GM23248 (cell line): Measurements from ENCODE around the gene TNIP1. TPM values are rescaled to one million over a fixed set of nuclear protein-coding genes. Genes with fewer than 3 reads are reported as not detected.

Experiments used
- DNase-seq: peaks from one replicate; pipeline ENCODE4 v3.0.0-alpha.2; 2015
- H2AFZ ChIP-seq: fragments of 200-600 bp; sonication (generic); 2 replicates; pipeline ENCODE4 v1.6.1; 2016; ENCODE audit warnings: antibody characterized with exemption
- H3F3A ChIP-seq: fragments of 200-600 bp; sonication (generic); 2 replicates; pipeline ENCODE4 v1.6.1; 2016; ENCODE audit warnings: mild to moderate bottlenecking, antibody characterized with exemption, mixed run types; ENCODE audit not compliant: insufficient read depth
- H3K27ac ChIP-seq: fragments of 200-600 bp; sonication (generic); 2 replicates; pipeline ENCODE4 v1.5.1; 2016; ENCODE audit warnings: mild to moderate bottlenecking
- H3K27me3 ChIP-seq: fragments of 200-600 bp; sonication (generic); replicated peaks from 2 replicates; pipeline ENCODE4 v1.6.1; 2016; ENCODE audit warnings: mild to moderate bottlenecking; ENCODE audit not compliant: insufficient read depth
- H3K36me3 ChIP-seq: fragments of 200-600 bp; sonication (generic); 2 replicates; pipeline ENCODE4 v1.6.1; 2016; ENCODE audit warnings: low read depth, mild to moderate bottlenecking
- H3K4me1 ChIP-seq: fragments of 200-600 bp; sonication (generic); 2 replicates; pipeline ENCODE4 v1.6.1; 2016; ENCODE audit warnings: mild to moderate bottlenecking; ENCODE audit not compliant: insufficient read depth
- H3K4me2 ChIP-seq: fragments of 200-600 bp; sonication (generic); one replicate; pipeline ENCODE4 v1.6.1; 2016; ENCODE audit warnings: mild to moderate bottlenecking; ENCODE audit not compliant: unreplicated experiment
- H3K4me3 ChIP-seq: fragments of 200-600 bp; sonication (generic); 2 replicates; pipeline ENCODE4 v1.5.1; 2016; ENCODE audit warnings: mild to moderate bottlenecking
- H3K79me2 ChIP-seq: fragments of 200-600 bp; sonication (generic); 2 replicates; pipeline ENCODE4 v1.6.1; 2016; ENCODE audit warnings: mild to moderate bottlenecking; ENCODE audit not compliant: insufficient read depth
- H3K9ac ChIP-seq: fragments of 200-600 bp; sonication (generic); 2 replicates; pipeline ENCODE4 v1.6.1; 2016; ENCODE audit warnings: mild to moderate bottlenecking
- H3K9me2 ChIP-seq: fragments of 200-600 bp; sonication (generic); 2 replicates; pipeline ENCODE4 v1.6.1; 2016; ENCODE audit warnings: mixed run types, mild to moderate bottlenecking, moderate library complexity; ENCODE audit not compliant: insufficient read depth
- H3K9me3 ChIP-seq: fragments of 200-600 bp; sonication (generic); one replicate; pipeline ENCODE4 v1.6.1; 2017; ENCODE audit warnings: low read depth
- H4K20me1 ChIP-seq: fragments of 200-600 bp; sonication (generic); 2 replicates; pipeline ENCODE4 v1.6.0; 2016; ENCODE audit not compliant: insufficient read depth
- EZH2 ChIP-seq: fragments of 200-600 bp; sonication (generic); IDR thresholded peaks from 2 replicates; pipeline ENCODE4 v1.6.1; 2018; ENCODE audit warnings: antibody characterized with exemption, mild to moderate bottlenecking; ENCODE audit not compliant: insufficient read depth, poor library complexity, severe bottlenecking
- EZH2phosphoT487 ChIP-seq: fragments of 200-600 bp; sonication (generic); IDR thresholded peaks from 2 replicates; pipeline ENCODE4 v1.6.1; 2018; ENCODE audit warnings: antibody characterized with exemption, moderate library complexity, mild to moderate bottlenecking, low read depth; ENCODE audit not compliant: insufficient read depth
- WGBS, 2 experiments: methylation state at CpG; one replicate each; pipeline ENCODE4 v1.1.6; 2015 to 2017; ENCODE audit warnings: low lambda C conversion rate in 2 of 2, low coverage in 1 of 2; ENCODE audit errors: missing lambda C conversion rate in 2 of 2; 5-methylcytosine and 5-hydroxymethylcytosine counted together
- in situ Hi-C: fragments of 300-500 bp; cut with MboI; formaldehyde crosslinking; loops from 2 replicates; pipeline ENCODE4 v1.15.0; 2020
- polyA plus RNA-seq: library from polyadenylated mRNA; unstranded; fragments of >200 nt; fragmentation: Nextera tagmentation; extraction: Ambion mirVana; gene quantifications from 2 replicates; pipeline ENCODE4 v1.2.1, GENCODE V29; 2016
- total RNA-seq: library from RNA; depleted of rRNA; stranded (reverse); fragments of >200 nt; shearing (Covaris generic); gene quantifications from 2 replicates; pipeline ENCODE4 v1.2.3, GENCODE V29; 2014

TNIP1 gene
- total and polyA plus RNA-seq, 2 experiments from 2014 or later, result 43.2 to 88.8 TPM

DNA sequence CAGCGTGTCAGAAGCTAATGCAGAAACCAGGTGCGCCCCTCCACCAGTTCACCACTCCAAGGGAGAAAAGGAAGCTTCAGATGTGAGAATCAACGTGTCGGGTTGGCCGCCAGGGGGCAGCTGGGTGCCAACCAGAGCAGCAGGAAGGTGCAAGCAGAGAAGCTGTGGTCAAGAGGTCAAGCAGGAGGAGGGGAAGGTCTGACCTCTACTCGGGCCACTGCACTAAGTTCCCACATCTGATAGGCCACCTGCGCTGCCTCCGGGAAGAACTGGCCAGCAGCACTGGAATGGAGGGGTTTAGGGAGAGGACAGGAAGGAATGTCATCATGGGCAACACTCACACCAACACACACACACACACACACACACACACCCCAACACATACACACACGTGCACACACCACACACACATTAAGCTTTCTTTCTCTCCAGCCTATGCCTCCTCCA, 45.4 kb upstream of the TNIP1 start:
- H3K4me2 ChIP-seq, result no peak overlapping the region
- H2AFZ ChIP-seq, result no peak overlapping the region
- in situ Hi-C loops, result no loop called here
- peak; percentile 72 for DNase-seq
- peaks cover 52% of the 10 kb centered on the region; the same call in 1 of the 2 replicates for H3K36me3 ChIP-seq
- no peak for TF ChIP-seq EZH2
- WGBS, 2 experiments, result 38 to 44% methylated on average over 9 of the region's 9 CpGs
- peaks cover 12% of the 10 kb centered on the region; the same call in 1 of the 2 replicates for H3K79me2 ChIP-seq
- peaks cover 15% of the 10 kb centered on the region; the same call in 1 of the 2 replicates for H3F3A ChIP-seq
- H3K27ac ChIP-seq, result no peak overlapping the region
- H3K4me1 ChIP-seq, result no peaks in the 10 kb centered on the region
- no peaks in the 10 kb centered on the region for H3K9me2 ChIP-seq
- no peaks in the 10 kb centered on the region for H3K9me3 ChIP-seq
- no peak overlapping the region for H3K4me3 ChIP-seq
- no peaks in the 10 kb centered on the region for H3K27me3 ChIP-seq
- no peaks in the 10 kb centered on the region for H4K20me1 ChIP-seq
- H3K9ac ChIP-seq, result no peak overlapping the region

DNA sequence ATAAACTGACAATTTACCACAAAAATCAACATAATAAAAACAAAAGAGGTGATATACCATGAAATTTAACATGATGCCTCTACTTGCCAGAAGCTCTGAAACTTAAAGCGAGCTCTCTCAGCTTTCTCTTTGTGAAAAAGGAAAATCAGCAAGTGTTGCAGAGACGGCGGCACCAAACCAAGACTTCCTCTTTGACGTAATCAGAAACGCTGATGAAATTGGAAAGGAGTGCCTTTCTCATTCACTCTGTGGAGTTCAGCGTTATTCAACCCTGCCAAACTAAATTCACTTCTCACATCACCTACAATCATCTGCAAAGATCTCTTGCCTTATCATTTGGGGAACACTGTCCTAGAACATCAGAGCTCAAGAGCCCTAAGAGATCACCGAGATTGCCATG, 44.6 kb upstream of the TNIP1 start:
- TF ChIP-seq EZH2phosphoT487 (no peak), EZH2 (no peak)
- WGBS, 2 experiments, result 73 to 76% methylated on average over 7 of the region's 7 CpGs
- no peaks in the 10 kb centered on the region for H4K20me1 ChIP-seq
- DNase-seq, result no peak
- no peaks in the 10 kb centered on the region for H3K27me3 ChIP-seq
- H3K4me1 ChIP-seq, result no peaks in the 10 kb centered on the region
- no peak overlapping the region for H3K4me2 ChIP-seq
- no peak overlapping the region for H3K27ac ChIP-seq
- H3K36me3 ChIP-seq, result peaks cover 54% of the 10 kb centered on the region; the same call in 1 of the 2 replicates
- no peak overlapping the region for H3K9ac ChIP-seq
- H3K4me3 ChIP-seq, result no peak overlapping the region
- H3F3A ChIP-seq, result peaks cover 21% of the 10 kb centered on the region; the same call in 1 of the 2 replicates
- H2AFZ ChIP-seq, result no peak overlapping the region
- in situ Hi-C loops, result no loop called here
- H3K79me2 ChIP-seq, result peaks cover 12% of the 10 kb centered on the region; the same call in 1 of the 2 replicates
- no peaks in the 10 kb centered on the region for H3K9me2 ChIP-seq
- no peaks in the 10 kb centered on the region for H3K9me3 ChIP-seq

DNA sequence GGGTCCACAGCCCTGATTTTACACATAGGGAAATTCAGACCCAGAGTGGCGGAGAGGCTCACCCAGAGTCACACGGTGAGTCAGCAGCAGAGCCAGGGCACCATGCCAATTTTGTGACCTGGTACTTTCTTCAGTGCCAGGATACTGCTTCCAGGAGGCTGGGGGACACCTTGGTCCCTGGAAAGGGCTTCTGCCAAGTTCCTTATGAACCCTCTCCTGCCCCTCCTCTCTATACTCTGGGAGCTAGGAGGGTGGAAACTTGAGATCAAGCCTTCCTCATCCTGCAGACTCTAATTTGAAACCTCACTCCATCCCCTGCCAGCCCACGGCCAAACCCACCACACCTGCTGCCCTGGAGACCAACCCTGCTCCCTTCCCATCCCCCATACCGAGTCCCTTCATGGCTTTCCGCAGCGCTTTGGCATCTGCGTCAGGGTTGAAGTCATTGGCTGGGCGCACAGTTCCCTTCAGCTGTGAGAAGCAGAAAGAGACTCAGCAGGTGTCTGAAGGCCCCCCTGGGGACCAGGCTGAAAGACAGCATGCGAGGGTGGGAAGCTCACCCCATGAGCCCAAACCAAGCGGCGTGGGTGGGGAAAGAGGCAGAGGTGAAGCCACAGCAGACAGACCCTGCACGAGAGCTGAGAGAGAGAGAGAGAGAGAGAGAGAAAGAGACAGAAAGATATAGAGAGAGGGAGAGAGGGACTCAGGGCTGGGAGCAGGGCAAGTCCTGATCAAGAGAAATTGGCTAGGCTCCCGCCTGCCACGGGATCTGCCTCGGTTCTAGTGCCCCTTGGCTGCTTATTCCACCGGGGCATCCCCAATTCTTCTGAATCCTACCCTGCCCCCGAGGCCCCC, 43.3 kb upstream of the TNIP1 start:
- Histone ChIP-seq H3K9me3 (no peaks in the 10 kb centered on the region), H3K9ac (no peak overlapping the region), H3K27ac (no peak overlapping the region), H3K9me2 (no peaks in the 10 kb centered on the region), H3F3A (peaks cover 29% of the 10 kb centered on the region; the same call in 1 of the 2 replicates), H3K4me2 (no peak overlapping the region), H3K27me3 (no peaks in the 10 kb centered on the region), H3K79me2 (peaks cover 12% of the 10 kb centered on the region; the same call in 1 of the 2 replicates), H3K4me1 (no peaks in the 10 kb centered on the region), H2AFZ (no peak overlapping the region), H3K36me3 (peaks cover 52% of the 10 kb centered on the region), H4K20me1 (no peaks in the 10 kb centered on the region), H3K4me3 (no peak overlapping the region)
- 69 to 73% methylated on average over 15 to 17 of the region's 17 CpGs for WGBS, 2 experiments
- DNase-seq, result peak; percentile 45
- in situ Hi-C loops, result no loop called here
- TF ChIP-seq EZH2 (no peak), EZH2phosphoT487 (no peak)

DNA sequence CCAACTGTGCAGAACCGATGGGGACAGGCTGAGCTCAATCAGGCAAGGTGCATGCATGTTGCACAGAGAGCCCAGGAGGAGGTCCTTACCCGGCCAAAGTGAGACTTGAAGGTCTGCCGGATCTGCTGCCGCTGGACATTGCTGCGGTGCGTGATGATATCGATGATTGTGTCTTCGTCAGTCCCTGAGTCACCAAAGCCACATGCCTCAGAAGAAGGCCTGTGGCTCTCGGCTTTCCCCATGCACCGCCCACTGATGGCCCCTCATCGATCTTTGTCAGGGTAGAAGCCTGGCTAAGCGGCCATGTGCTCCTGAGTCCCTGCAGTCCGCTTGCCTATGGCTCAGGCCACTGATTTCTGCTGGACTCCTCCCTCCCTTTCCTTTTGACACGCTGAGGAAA, 42.0 kb upstream of the TNIP1 start:
- Histone ChIP-seq H3K27me3 (no peaks in the 10 kb centered on the region), H4K20me1 (no peaks in the 10 kb centered on the region), H3K9me3 (no peaks in the 10 kb centered on the region), H3K4me1 (no peaks in the 10 kb centered on the region), H3K4me3 (no peak overlapping the region), H3F3A (peaks cover 39% of the 10 kb centered on the region), H3K27ac (no peak overlapping the region), H2AFZ (no peak overlapping the region), H3K9ac (no peak overlapping the region), H3K79me2 (peaks cover 7% of the 10 kb centered on the region; the same call in 1 of the 2 replicates), H3K36me3 (peaks cover 42% of the 10 kb centered on the region), H3K4me2 (no peak overlapping the region), H3K9me2 (no peaks in the 10 kb centered on the region)
- in situ Hi-C loops, result no loop called here
- WGBS, 2 experiments, result 91 to 94% methylated on average over 14 of the region's 14 CpGs
- no peak for TF ChIP-seq EZH2phosphoT487
- no peak for TF ChIP-seq EZH2
- no peak for DNase-seq
